Coronary artery (tissue), 2 donors: ENCODE measurements around the gene NUP50.

Experiments used
- DNase-seq: peaks from one replicate; pipeline ENCODE4 v3.0.0-alpha.2; 2017; ENCODE audit warnings: low spot score
- H3K27ac ChIP-seq, 2 donors: fragments of 200-600 bp; sonication (generic); one replicate each; pipeline ENCODE4 v1.5.1; 2016 to 2019
- H3K4me3 ChIP-seq: fragments of 200-600 bp; sonication (generic); 2 replicates; pipeline ENCODE4 v1.5.1; 2016; ENCODE audit warnings: mild to moderate bottlenecking, moderate library complexity
- CTCF ChIP-seq: fragments of 200-600 bp; sonication (generic); IDR thresholded peaks from one replicate; pipeline ENCODE4 v1.5.1; 2019; ENCODE audit warnings: antibody characterized with exemption

NUP50 gene

GRCh38 chr22:45211435-45211834, 47.7 kb downstream of the NUP50 start:
- DNase-seq = no peak
- Histone ChIP-seq H3K4me3 (peak overlapping the region; percentile 71), H3K27ac (peak overlapping the region; percentile 72 to 88)
- TF ChIP-seq CTCF = no peak

GRCh38 chr22:45211848-45212247, 48.1 kb downstream of the NUP50 start:
- TF ChIP-seq CTCF = no peak
- H3K4me3 ChIP-seq = peak overlapping the region; percentile 71
- peak overlapping the region; percentile 72 to 88 for H3K27ac ChIP-seq
- DNase-seq = no peak

GRCh38 chr22:45212306-45212709, 48.6 kb downstream of the NUP50 start:
- DNase-seq = peak; percentile 96
- no peak for TF ChIP-seq CTCF
- H3K27ac ChIP-seq = peak overlapping the region; percentile 72 to 88
- peak overlapping the region; percentile 71 for H3K4me3 ChIP-seq

- DNase-seq = no peak
- peak overlapping the region; percentile 72 to 88 for H3K27ac ChIP-seq
- peak overlapping the region; percentile 71 for H3K4me3 ChIP-seq
- no peak for TF ChIP-seq CTCF
Observed at GRCh38 chr22:45212992-45213751, 49.4 kb downstream of the NUP50 start.

GRCh38 chr22:45216133-45217003, 52.6 kb downstream of the NUP50 start:
- Histone ChIP-seq H3K27ac (no peak overlapping the region), H3K4me3 (no peak overlapping the region)
- DNase-seq = no peak
- TF ChIP-seq CTCF = no peak

- H3K27ac ChIP-seq = no peak overlapping the region
- TF ChIP-seq CTCF = no peak
- H3K4me3 ChIP-seq = no peak overlapping the region
- no peak for DNase-seq
Observed at GRCh38 chr22:45217345-45217744, 53.6 kb downstream of the NUP50 start.
